Neural cell (in vitro differentiated cells): ENCODE data around the gene GATA2. TPM values are rescaled to one million over a fixed set of nuclear protein-coding genes. Genes with fewer than 3 reads are reported as not detected.

ENCODE experiments used
- H2AFZ ChIP-seq: fragments of 200-600, 300-800 bp; sonication (generic), shearing (Covaris generic); 2 replicates; pipeline ENCODE4 v1.6.0; 2014; ENCODE audit warnings: low read depth, mild to moderate bottlenecking, antibody characterized with exemption, low read length, moderate library complexity
- H3F3A ChIP-seq: fragments of 200-600 bp; shearing (Covaris generic); 2 replicates; pipeline ENCODE4 v1.6.1; 2016; ENCODE audit warnings: mild to moderate bottlenecking, moderate library complexity, mixed read lengths, antibody characterized with exemption, low read length; ENCODE audit not compliant: insufficient read depth, poor library complexity, severe bottlenecking
- H3K27ac ChIP-seq: fragments of 200-600, 300-800 bp; sonication (generic), shearing (Covaris generic); 2 replicates; pipeline ENCODE4 v1.5.1; 2014; ENCODE audit warnings: mild to moderate bottlenecking, low read length, moderate library complexity
- H3K27me3 ChIP-seq: fragments of 300-800, 200-600 bp; sonication (generic), shearing (Covaris generic); 2 replicates; pipeline ENCODE4 v1.6.0; 2014; ENCODE audit warnings: mild to moderate bottlenecking, low read depth, low read length, moderate library complexity; ENCODE audit not compliant: insufficient read depth
- H3K36me3 ChIP-seq: fragments of 300-800, 200-600 bp; sonication (generic), shearing (Covaris generic); 2 replicates; pipeline ENCODE4 v1.5.1; 2014; ENCODE audit warnings: mild to moderate bottlenecking, antibody characterized with exemption, low read length, moderate library complexity; ENCODE audit not compliant: insufficient read depth
- H3K4me2 ChIP-seq: fragments of 300-800, 200-600 bp; sonication (generic), shearing (Covaris generic); 2 replicates; pipeline ENCODE4 v1.6.0; 2014; ENCODE audit warnings: mild to moderate bottlenecking, low read length
- H3K4me3 ChIP-seq: fragments of 300-800, 200-600 bp; sonication (generic), shearing (Covaris generic); 2 replicates; pipeline ENCODE4 v1.5.1; 2014; ENCODE audit warnings: mild to moderate bottlenecking, low read length, moderate library complexity
- H3K79me2 ChIP-seq: fragments of 200-600 bp; shearing (Covaris generic); replicated peaks from 2 replicates; pipeline ENCODE4 v1.6.0; 2014; ENCODE audit warnings: mild to moderate bottlenecking, low read length, moderate library complexity; ENCODE audit not compliant: insufficient read depth
- H3K9ac ChIP-seq: fragments of 300-800, 200-600 bp; sonication (generic), shearing (Covaris generic); 2 replicates; pipeline ENCODE4 v1.6.1; 2016; ENCODE audit warnings: mild to moderate bottlenecking, low read length, mixed read lengths
- H3K9me2 ChIP-seq: fragments of 200-600 bp; shearing (Covaris generic); 2 replicates; pipeline ENCODE4 v1.6.1; 2016; ENCODE audit warnings: mild to moderate bottlenecking, low read length, mixed read lengths; ENCODE audit not compliant: insufficient read depth
- H3K9me3 ChIP-seq: fragments of 200-600, 300-800 bp; sonication (generic), shearing (Covaris generic); 2 replicates; pipeline ENCODE4 v1.6.1; 2016; ENCODE audit warnings: mild to moderate bottlenecking, mixed run types, low read length, moderate library complexity, mixed read lengths
- H4K20me1 ChIP-seq: fragments of 200-600 bp; shearing (Covaris generic); 2 replicates; pipeline ENCODE4 v1.6.1; 2016; ENCODE audit warnings: mild to moderate bottlenecking, mixed run types; ENCODE audit not compliant: insufficient read depth
- CTCF ChIP-seq: fragments of 450-650 bp; IDR thresholded peaks from 2 replicates; pipeline ENCODE4 v1.5.1; 2014; ENCODE audit warnings: antibody characterized with exemption, mild to moderate bottlenecking, moderate library complexity; ENCODE audit not compliant: poor library complexity, severe bottlenecking
- EP300 ChIP-seq: fragments of 450-650 bp; conservative IDR thresholded peaks from 2 replicates; pipeline ENCODE4 v1.6.1; 2014; ENCODE audit warnings: antibody characterized with exemption, mild to moderate bottlenecking, moderate library complexity; ENCODE audit not compliant: poor library complexity, severe bottlenecking
- EZH2 ChIP-seq: fragments of 200-600, 300-800 bp; shearing (Covaris generic), sonication (generic); IDR thresholded peaks from 2 replicates; pipeline ENCODE4 v1.6.1; 2014; ENCODE audit warnings: antibody characterized with exemption, low read length, borderline replicate concordance, mild to moderate bottlenecking; ENCODE audit not compliant: insufficient read depth, poor library complexity, severe bottlenecking
- MXI1 ChIP-seq: fragments of 450-650 bp; conservative IDR thresholded peaks from 2 replicates; pipeline ENCODE4 v1.6.1; 2014; ENCODE audit warnings: antibody characterized with exemption, mild to moderate bottlenecking; ENCODE audit not compliant: poor library complexity, severe bottlenecking
- POLR2AphosphoS5 ChIP-seq: IDR thresholded peaks from 2 replicates; pipeline ENCODE4 v1.6.1; 2012
- RAD21 ChIP-seq: fragments of 450-650 bp; conservative IDR thresholded peaks from 2 replicates; pipeline ENCODE4 v1.6.1; 2014; ENCODE audit warnings: antibody characterized with exemption, mild to moderate bottlenecking, moderate library complexity
- REST ChIP-seq: IDR thresholded peaks from 2 replicates; pipeline ENCODE4 v1.6.1; 2012; ENCODE audit warnings: borderline replicate concordance
- SMC3 ChIP-seq: fragments of 450-650 bp; conservative IDR thresholded peaks from 2 replicates; pipeline ENCODE4 v1.6.1; 2014; ENCODE audit warnings: antibody characterized with exemption, mild to moderate bottlenecking, moderate library complexity; ENCODE audit not compliant: poor library complexity
- TAF1 ChIP-seq: IDR thresholded peaks from 2 replicates; pipeline ENCODE4 v1.6.1; 2012; ENCODE audit warnings: low read depth
- polyA plus RNA-seq: library from polyadenylated mRNA; depleted of rRNA; stranded (reverse); fragments of >200 nt; gene quantifications from 2 replicates; pipeline ENCODE4 v1.2.3, GENCODE V29; 2014

Gene GATA2
- polyA plus RNA-seq, 1 donor from 2014 or later, result not detected

- Histone ChIP-seq H3K4me2 (no peak overlapping the region), H3F3A (no peaks in the 10 kb centered on the region), H4K20me1 (no peaks in the 10 kb centered on the region), H3K9me3 (no peaks in the 10 kb centered on the region), H2AFZ (no peak overlapping the region), H3K9me2 (no peaks in the 10 kb centered on the region), H3K79me2 (no peaks in the 10 kb centered on the region), H3K36me3 (no peaks in the 10 kb centered on the region), H3K27ac (no peak overlapping the region), H3K4me3 (peak overlapping the region; percentile 77), H3K9ac (peak overlapping the region; percentile 73), H3K27me3 (peaks cover 44% of the 10 kb centered on the region)
- TF ChIP-seq POLR2AphosphoS5, result no peak
- TF ChIP-seq REST, result no peak
- TF ChIP-seq EZH2, result no peak
- TF ChIP-seq MXI1, result no peak
- TF ChIP-seq RAD21, result no peak
- no peak for TF ChIP-seq EP300
- no peak for TF ChIP-seq CTCF
- no peak for TF ChIP-seq SMC3
- no peak for TF ChIP-seq TAF1
Observed at GRCh38 chr3:128498127-128498626, 5.2 kb upstream of the GATA2 start.

- Histone ChIP-seq H3K79me2 (no peaks in the 10 kb centered on the region), H3K9me2 (no peaks in the 10 kb centered on the region), H3K9me3 (no peaks in the 10 kb centered on the region), H4K20me1 (no peaks in the 10 kb centered on the region), H3F3A (no peaks in the 10 kb centered on the region), H3K4me2 (peak overlapping the region; percentile 15), H3K9ac (peak overlapping the region; percentile 73), H2AFZ (peak overlapping the region; percentile 66), H3K4me3 (peak overlapping the region; percentile 77), H3K27me3 (peaks cover 50% of the 10 kb centered on the region), H3K27ac (no peak overlapping the region), H3K36me3 (no peaks in the 10 kb centered on the region)
- no peak for TF ChIP-seq REST
- peak; percentile 68 for TF ChIP-seq CTCF
- TF ChIP-seq EP300, result peak; percentile 10
- TF ChIP-seq MXI1, result peak; percentile 80
- TF ChIP-seq TAF1, result no peak
- TF ChIP-seq RAD21, result peak; percentile 62
- peak; percentile 52 for TF ChIP-seq POLR2AphosphoS5
- no peak for TF ChIP-seq EZH2
- TF ChIP-seq SMC3, result peak; percentile 70
Observed at GRCh38 chr3:128497305-128498126, 4.5 kb upstream of the GATA2 start.
